ENCODE results near the gene MZB1.

GRCh38 chr5:139358064-139358463 is 31.6 kb downstream of the MZB1 start:
- TF ChIP-seq, protein P1, sequence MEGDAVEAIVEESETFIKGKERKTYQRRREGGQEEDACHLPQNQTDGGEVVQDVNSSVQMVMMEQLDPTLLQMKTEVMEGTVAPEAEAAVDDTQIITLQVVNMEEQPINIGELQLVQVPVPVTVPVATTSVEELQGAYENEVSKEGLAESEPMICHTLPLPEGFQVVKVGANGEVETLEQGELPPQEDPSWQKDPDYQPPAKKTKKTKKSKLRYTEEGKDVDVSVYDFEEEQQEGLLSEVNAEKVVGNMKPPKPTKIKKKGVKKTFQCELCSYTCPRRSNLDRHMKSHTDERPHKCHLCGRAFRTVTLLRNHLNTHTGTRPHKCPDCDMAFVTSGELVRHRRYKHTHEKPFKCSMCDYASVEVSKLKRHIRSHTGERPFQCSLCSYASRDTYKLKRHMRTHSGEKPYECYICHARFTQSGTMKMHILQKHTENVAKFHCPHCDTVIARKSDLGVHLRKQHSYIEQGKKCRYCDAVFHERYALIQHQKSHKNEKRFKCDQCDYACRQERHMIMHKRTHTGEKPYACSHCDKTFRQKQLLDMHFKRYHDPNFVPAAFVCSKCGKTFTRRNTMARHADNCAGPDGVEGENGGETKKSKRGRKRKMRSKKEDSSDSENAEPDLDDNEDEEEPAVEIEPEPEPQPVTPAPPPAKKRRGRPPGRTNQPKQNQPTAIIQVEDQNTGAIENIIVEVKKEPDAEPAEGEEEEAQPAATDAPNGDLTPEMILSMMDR (conservative IDR thresholded peaks at IDR 0.05), result no peak
- TF ChIP-seq EZH2 (IDR thresholded peaks at IDR 0.05; ENCODE audit: low read depth), result no peak
